Loucy (cell line): ENCODE measurements around the gene ADCY9.
"Not testable (repeated sequence)": the region's sequence is repeated elsewhere in the genome, so short reads cannot be mapped to it uniquely, and the experiment has no call there.

Experiments
- H2AFZ ChIP-seq: fragments of 200-600 bp; sonication (generic); 2 replicates; pipeline ENCODE4 v1.6.0; 2016; ENCODE audit warnings: antibody characterized with exemption, mild to moderate bottlenecking, low read length, moderate library complexity
- H3F3A ChIP-seq: fragments of 200-600 bp; 2 replicates; pipeline ENCODE4 v1.6.0; 2016; ENCODE audit warnings: antibody characterized with exemption, low read depth, mild to moderate bottlenecking
- H3K27me3 ChIP-seq: fragments of 200-600 bp; sonication (generic); 2 replicates; pipeline ENCODE4 v1.6.1; 2014; ENCODE audit warnings: low read length, mild to moderate bottlenecking; ENCODE audit not compliant: insufficient read depth, poor library complexity, severe bottlenecking
- H3K36me3 ChIP-seq: fragments of 200-600 bp; sonication (generic); 2 replicates; pipeline ENCODE4 v1.6.1; 2016; ENCODE audit warnings: low read length; ENCODE audit not compliant: insufficient read depth
- H3K4me1 ChIP-seq: fragments of 200-600 bp; sonication (generic); 2 replicates; pipeline ENCODE4 v1.5.1; 2014; ENCODE audit warnings: low read length, mild to moderate bottlenecking; ENCODE audit not compliant: insufficient read depth, poor library complexity, severe bottlenecking
- H3K4me2 ChIP-seq: fragments of 200-600 bp; sonication (generic); 2 replicates; pipeline ENCODE4 v1.6.0; 2014; ENCODE audit warnings: antibody characterized with exemption, low read length, low read depth, mild to moderate bottlenecking; ENCODE audit not compliant: poor library complexity, severe bottlenecking
- H3K4me3 ChIP-seq: fragments of 200-600 bp; sonication (generic); 2 replicates; pipeline ENCODE4 v1.5.1; 2014; ENCODE audit warnings: low read length, mild to moderate bottlenecking, mixed read lengths; ENCODE audit not compliant: poor library complexity, severe bottlenecking
- H3K79me2 ChIP-seq: fragments of 200-600 bp; sonication (generic); 2 replicates; pipeline ENCODE4 v1.6.1; 2014; ENCODE audit warnings: low read length; ENCODE audit not compliant: insufficient read depth
- H3K9ac ChIP-seq: fragments of 200-600 bp; sonication (generic); 2 replicates; pipeline ENCODE4 v1.6.0; 2014; ENCODE audit warnings: mild to moderate bottlenecking, low read depth, low read length, moderate library complexity; ENCODE audit not compliant: poor library complexity, severe bottlenecking
- H3K9me2 ChIP-seq: fragments of 200-600 bp; sonication (generic); replicated peaks from 2 replicates; pipeline ENCODE4 v1.6.1; 2016; ENCODE audit warnings: low read depth, low read length, mixed read lengths
- H3K9me3 ChIP-seq: fragments of 200-600 bp; sonication (generic); 2 replicates; pipeline ENCODE4 v1.6.1; 2014; ENCODE audit warnings: mild to moderate bottlenecking, antibody characterized with exemption, low read length, low read depth; ENCODE audit not compliant: insufficient read depth
- H4K20me1 ChIP-seq: fragments of 200-600 bp; sonication (generic); 2 replicates; pipeline ENCODE4 v1.6.0; 2014; ENCODE audit warnings: antibody characterized with exemption, low read length, mild to moderate bottlenecking; ENCODE audit not compliant: insufficient read depth, poor library complexity, severe bottlenecking
- CTCF ChIP-seq: fragments of 200-600 bp; sonication (generic); conservative IDR thresholded peaks from 2 replicates; pipeline ENCODE4 v1.5.1; 2014; ENCODE audit warnings: mild to moderate bottlenecking, antibody characterized with exemption, low read length
- EZH2phosphoT487 ChIP-seq: fragments of 200-600 bp; IDR thresholded peaks from 2 replicates; pipeline ENCODE4 v1.6.1; 2018; ENCODE audit warnings: antibody characterized with exemption, mild to moderate bottlenecking, moderate library complexity, borderline replicate concordance

ADCY9 gene

GRCh38 chr16:3935921-3936320 lies 180.3 kb downstream of the ADCY9 start:
- Histone ChIP-seq H3F3A (no peaks in the 10 kb centered on the region), H3K36me3 (no peaks in the 10 kb centered on the region), H3K4me1 (no peaks in the 10 kb centered on the region), H2AFZ (no peak overlapping the region), H3K79me2 (no peaks in the 10 kb centered on the region), H3K9me2 (no peaks in the 10 kb centered on the region), H3K4me3 (no peak overlapping the region), H3K9ac (no peak overlapping the region), H3K4me2 (no peak overlapping the region), H4K20me1 (no peaks in the 10 kb centered on the region), H3K27me3 (no peaks in the 10 kb centered on the region), H3K9me3 (no peaks in the 10 kb centered on the region)
- TF ChIP-seq CTCF (no peak), EZH2phosphoT487 (no peak)

GRCh38 chr16:3934491-3935181 lies 181.6 kb downstream of the ADCY9 start:
- Histone ChIP-seq H3F3A (no peaks in the 10 kb centered on the region), H3K4me2 (no peak overlapping the region), H3K79me2 (no peaks in the 10 kb centered on the region), H4K20me1 (no peaks in the 10 kb centered on the region), H3K27me3 (no peaks in the 10 kb centered on the region), H3K9me3 (no peaks in the 10 kb centered on the region), H3K4me3 (no peak overlapping the region), H2AFZ (no peak overlapping the region), H3K9ac (no peak overlapping the region), H3K4me1 (no peaks in the 10 kb centered on the region), H3K36me3 (no peaks in the 10 kb centered on the region), H3K9me2 (no peaks in the 10 kb centered on the region)
- TF ChIP-seq CTCF (no peak), EZH2phosphoT487 (no peak)

GRCh38 chr16:3927147-3927546 lies 189.1 kb downstream of the ADCY9 start:
- H3K27me3 ChIP-seq, H3K36me3 ChIP-seq, H3K4me2 ChIP-seq, H3K9me3 ChIP-seq, H3K9ac ChIP-seq, H3K9me2 ChIP-seq, H2AFZ ChIP-seq, H3F3A ChIP-seq, H3K4me3 ChIP-seq, H4K20me1 ChIP-seq, H3K4me1 ChIP-seq, H3K79me2 ChIP-seq: not testable (repeated sequence)

- H3K27me3 ChIP-seq = no peaks in the 10 kb centered on the region
- no peak overlapping the region for H3K9ac ChIP-seq
- H3K79me2 ChIP-seq = no peaks in the 10 kb centered on the region
- H3K4me2 ChIP-seq = no peak overlapping the region
- no peaks in the 10 kb centered on the region for H3K9me2 ChIP-seq
- no peaks in the 10 kb centered on the region for H3K36me3 ChIP-seq
- no peaks in the 10 kb centered on the region for H4K20me1 ChIP-seq
- no peak overlapping the region for H2AFZ ChIP-seq
- no peaks in the 10 kb centered on the region for H3F3A ChIP-seq
- TF ChIP-seq EZH2phosphoT487 (no peak), CTCF (no peak)
- no peak overlapping the region for H3K4me3 ChIP-seq
- H3K4me1 ChIP-seq = no peaks in the 10 kb centered on the region
- H3K9me3 ChIP-seq = no peaks in the 10 kb centered on the region
These were observed 191.5 kb downstream of the ADCY9 start for GRCh38 chr16:3924763-3925162.
